NCI-H1092 (cell line): ENCODE results near the gene UBC.

Source experiments
- DNase-seq: peaks from one replicate; lab custom pipeline; 2025; lab: John Stamatoyannopoulos, UW

Gene UBC

GRCh38 chr12:124864326-124864752, 50.1 kb downstream of the UBC start:
- no peak for DNase-seq

GRCh38 chr12:124863416-124864325, 50.8 kb downstream of the UBC start, which contains the start of gene SCARB1:
Gene SCARB1 (minus strand): TSS chr12:124863864. CDS start chr12:124863720, 144 bp downstream.
- peak; percentile 75 for DNase-seq

- DNase-seq: no peak
Observed at GRCh38 chr12:124862768-124863415, 51.6 kb downstream of the UBC start.

DNA sequence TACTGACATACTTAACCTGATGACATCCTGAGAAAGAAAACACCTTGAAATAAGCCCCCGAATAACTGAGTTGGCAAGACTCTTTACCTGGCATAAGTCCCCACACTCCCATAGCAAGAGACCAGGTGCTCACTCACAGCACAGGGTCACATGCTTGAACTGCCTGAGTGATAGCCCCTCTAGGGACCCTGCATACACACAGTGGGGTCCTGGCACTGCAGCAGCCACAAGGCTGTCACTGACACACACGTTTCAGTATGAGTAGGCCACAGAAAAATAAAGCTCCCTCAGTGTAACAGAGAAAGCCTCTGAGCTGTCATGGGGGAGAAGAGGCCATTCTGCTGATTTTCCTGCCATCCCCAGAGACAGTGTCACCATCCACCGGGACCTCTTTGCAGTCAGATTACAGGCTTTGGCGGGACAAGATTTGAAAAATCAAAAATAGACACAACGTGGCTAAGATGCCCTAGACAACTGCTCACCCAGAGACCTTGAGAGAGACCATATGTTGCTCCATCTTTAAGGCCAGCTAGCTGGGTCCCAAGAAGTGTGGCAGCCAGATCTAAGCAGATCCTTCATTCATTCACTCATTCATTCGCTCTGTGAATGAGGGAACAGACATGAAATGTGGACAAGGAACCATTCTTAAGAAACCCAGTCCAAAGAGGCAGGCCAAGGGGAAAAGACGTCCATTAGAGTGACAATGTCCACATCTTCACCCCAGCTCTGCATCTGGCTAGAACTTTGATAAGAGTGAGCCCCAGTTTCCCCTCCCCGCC, 52.4 kb downstream of the UBC start:
- no peak for DNase-seq
